Prostate gland (tissue), 2 donors: ENCODE results near the gene RNF215. TPM values are rescaled to one million over a fixed set of nuclear protein-coding genes. Genes with fewer than 3 reads are reported as not detected.

Source experiments
- DNase-seq: peaks from one replicate; pipeline ENCODE4 v3.0.0-alpha.2; 2019; ENCODE audit warnings: low spot score
- H3K27ac ChIP-seq, 2 donors: fragments of 200-600 bp; sonication (generic); 2 replicates each; pipeline ENCODE4 v1.5.1; 2017 to 2019
- H3K27me3 ChIP-seq: fragments of 200-600 bp; sonication (generic); replicated peaks from 2 replicates; pipeline ENCODE4 v1.5.1; 2019; ENCODE audit not compliant: insufficient read depth
- H3K36me3 ChIP-seq, 2 donors: fragments of 200-600 bp; sonication (generic); 1 replicate in 1 of 2; 2 replicates in 1 of 2; pipeline versions ENCODE4 v1.5.1 to v1.8.1; 2017 to 2019
- H3K4me1 ChIP-seq: fragments of 200-600 bp; sonication (generic); replicated peaks from 2 replicates; pipeline ENCODE4 v1.5.1; 2019
- H3K4me3 ChIP-seq, 2 donors: fragments of 200-600 bp; sonication (generic); 2 replicates each; pipeline ENCODE4 v1.5.1; 2017 to 2019
- H3K9me3 ChIP-seq: fragments of 200-600 bp; sonication (generic); 2 replicates; pipeline ENCODE4 v1.5.1; 2017
- POLR2A ChIP-seq: fragments of 450-650 bp; IDR thresholded peaks from one replicate; pipeline ENCODE4 v1.6.1; 2016; ENCODE audit warnings: antibody characterized with exemption, mild to moderate bottlenecking
- POLR2AphosphoS5 ChIP-seq: sonication (generic); formaldehyde crosslinking; IDR thresholded peaks from one replicate; pipeline ENCODE4 v1.6.1; 2017; ENCODE audit warnings: antibody characterized with exemption
- WGBS: methylation state at CpG from one replicate; pipeline ENCODE4 v1.1.5; 2018; 5-methylcytosine and 5-hydroxymethylcytosine counted together
- intact Hi-C: fragments of 100-400 bp; cut with DNase I; formaldehyde crosslinking; loops from one replicate; pipeline ENCODE4 v1.14.2; 2022
- total RNA-seq, 2 donors: library from RNA; depleted of rRNA; stranded (reverse); fragments of >200 nt; gene quantifications; one replicate each; pipeline ENCODE4 v1.1.0, GENCODE V29; 2016
- TF ChIP-seq, protein P1 (sequence below), 4 experiments: fragments of 200-600 bp in 2 of 4; fragments of 450-650 bp in 2 of 4; sonication (generic) in 2 of 4; IDR thresholded peaks; 1 replicate in 3 of 4; 2 replicates in 1 of 4; pipeline ENCODE4 v1.5.1; 2016 to 2019; ENCODE audit warnings: antibody characterized with exemption in 4 of 4, mild to moderate bottlenecking in 2 of 4, moderate library complexity in 2 of 4

The RNF215 gene
- total RNA-seq, 2 donors from 2014 or later, result 18.1 to 20.0 TPM

DNA sequence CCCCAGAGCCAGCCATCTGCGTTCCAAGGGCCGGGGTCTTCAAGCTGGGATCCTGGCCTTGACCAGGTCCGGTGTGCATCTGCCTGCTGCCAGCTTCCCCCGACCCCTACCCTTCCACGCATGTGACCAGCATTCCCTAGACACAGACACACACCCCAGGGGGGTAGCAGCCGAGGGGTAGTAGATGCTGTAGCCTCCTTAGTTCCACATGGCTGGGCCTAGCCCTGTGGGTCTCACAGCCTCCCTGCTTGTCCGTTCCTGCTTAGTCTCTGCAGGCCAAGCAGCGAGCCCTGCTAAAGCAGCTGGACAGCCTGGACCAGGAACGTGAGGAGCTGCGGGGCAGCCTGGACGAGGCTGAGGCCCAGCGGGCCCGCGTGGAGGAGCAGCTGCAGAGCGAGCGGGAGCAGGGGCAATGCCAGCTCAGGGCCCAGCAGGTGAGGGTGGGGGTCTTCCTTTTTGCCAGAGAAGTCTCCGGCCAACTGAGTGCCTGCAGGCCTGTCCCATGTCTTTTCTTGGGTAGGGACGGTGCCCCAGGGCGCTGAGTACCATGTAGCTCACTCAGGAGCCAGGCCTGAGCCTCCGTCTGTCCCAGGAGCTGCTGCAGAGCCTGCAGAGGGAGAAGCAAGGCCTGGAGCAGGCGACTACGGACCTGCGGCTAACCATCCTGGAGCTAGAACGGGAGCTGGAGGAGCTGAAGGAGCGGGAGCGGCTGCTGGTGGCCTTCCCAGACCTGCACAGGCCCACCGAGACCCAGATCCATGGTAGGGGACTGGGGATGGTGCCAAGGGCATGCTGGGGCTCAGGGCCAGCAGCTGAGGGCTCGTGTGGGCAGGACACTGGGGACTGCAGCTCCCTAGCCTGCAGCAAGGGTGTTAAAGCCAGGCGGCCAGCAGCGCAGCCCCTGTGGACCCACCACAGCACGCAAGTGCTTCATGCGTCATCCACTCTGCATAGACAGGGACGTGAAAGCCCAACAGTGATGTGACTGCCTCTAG lies 13.6 kb downstream of the RNF215 start:
- WGBS, result 81% methylated on average over 33 of the region's 33 CpGs
- no peaks in the 10 kb centered on the region for H3K27me3 ChIP-seq
- TF ChIP-seq POLR2AphosphoS5 (no peak), POLR2A (no peak)
- TF ChIP-seq, protein P1, sequence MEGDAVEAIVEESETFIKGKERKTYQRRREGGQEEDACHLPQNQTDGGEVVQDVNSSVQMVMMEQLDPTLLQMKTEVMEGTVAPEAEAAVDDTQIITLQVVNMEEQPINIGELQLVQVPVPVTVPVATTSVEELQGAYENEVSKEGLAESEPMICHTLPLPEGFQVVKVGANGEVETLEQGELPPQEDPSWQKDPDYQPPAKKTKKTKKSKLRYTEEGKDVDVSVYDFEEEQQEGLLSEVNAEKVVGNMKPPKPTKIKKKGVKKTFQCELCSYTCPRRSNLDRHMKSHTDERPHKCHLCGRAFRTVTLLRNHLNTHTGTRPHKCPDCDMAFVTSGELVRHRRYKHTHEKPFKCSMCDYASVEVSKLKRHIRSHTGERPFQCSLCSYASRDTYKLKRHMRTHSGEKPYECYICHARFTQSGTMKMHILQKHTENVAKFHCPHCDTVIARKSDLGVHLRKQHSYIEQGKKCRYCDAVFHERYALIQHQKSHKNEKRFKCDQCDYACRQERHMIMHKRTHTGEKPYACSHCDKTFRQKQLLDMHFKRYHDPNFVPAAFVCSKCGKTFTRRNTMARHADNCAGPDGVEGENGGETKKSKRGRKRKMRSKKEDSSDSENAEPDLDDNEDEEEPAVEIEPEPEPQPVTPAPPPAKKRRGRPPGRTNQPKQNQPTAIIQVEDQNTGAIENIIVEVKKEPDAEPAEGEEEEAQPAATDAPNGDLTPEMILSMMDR (IDR thresholded peaks at IDR 0.05), result no peak
- no peak overlapping the region for H3K27ac ChIP-seq
- H3K4me1 ChIP-seq, result no peaks in the 10 kb centered on the region
- intact Hi-C loops, result no loop called here
- H3K9me3 ChIP-seq, result no peaks in the 10 kb centered on the region
- no peak overlapping the region for H3K4me3 ChIP-seq
- H3K36me3 ChIP-seq, result no peaks in the 10 kb centered on the region
- no peak for DNase-seq

DNA sequence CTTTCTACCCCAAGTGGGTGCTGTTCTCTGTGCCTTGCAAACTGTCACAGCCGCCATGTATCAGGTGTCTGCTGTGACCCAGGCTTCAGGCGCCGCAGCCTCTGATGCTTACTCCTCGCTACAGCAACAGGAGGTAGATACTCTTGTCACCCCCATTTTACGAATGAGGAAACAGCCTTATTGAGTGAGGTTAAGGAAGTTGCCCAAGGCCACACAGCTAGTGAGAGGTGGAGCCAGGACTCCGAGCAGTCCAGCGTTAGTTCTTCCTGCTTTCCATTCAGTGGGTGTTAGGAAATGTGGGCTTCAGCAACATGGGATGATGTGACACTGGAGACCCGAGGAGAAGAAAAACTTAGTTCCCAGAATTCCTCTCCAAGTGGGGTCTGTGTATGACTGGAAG lies 14.3 kb downstream of the RNF215 start:
- no peaks in the 10 kb centered on the region for H3K9me3 ChIP-seq
- intact Hi-C loops, result no loop called here
- no peak overlapping the region for H3K4me3 ChIP-seq
- H3K4me1 ChIP-seq, result no peaks in the 10 kb centered on the region
- no peaks in the 10 kb centered on the region for H3K27me3 ChIP-seq
- TF ChIP-seq, protein P1 (IDR thresholded peaks at IDR 0.05), result no peak
- TF ChIP-seq POLR2AphosphoS5, result no peak
- no peak for TF ChIP-seq POLR2A
- 77% methylated on average over 8 of the region's 8 CpGs for WGBS
- H3K27ac ChIP-seq, result no peak overlapping the region
- no peak for DNase-seq
- H3K36me3 ChIP-seq, result no peaks in the 10 kb centered on the region

DNA sequence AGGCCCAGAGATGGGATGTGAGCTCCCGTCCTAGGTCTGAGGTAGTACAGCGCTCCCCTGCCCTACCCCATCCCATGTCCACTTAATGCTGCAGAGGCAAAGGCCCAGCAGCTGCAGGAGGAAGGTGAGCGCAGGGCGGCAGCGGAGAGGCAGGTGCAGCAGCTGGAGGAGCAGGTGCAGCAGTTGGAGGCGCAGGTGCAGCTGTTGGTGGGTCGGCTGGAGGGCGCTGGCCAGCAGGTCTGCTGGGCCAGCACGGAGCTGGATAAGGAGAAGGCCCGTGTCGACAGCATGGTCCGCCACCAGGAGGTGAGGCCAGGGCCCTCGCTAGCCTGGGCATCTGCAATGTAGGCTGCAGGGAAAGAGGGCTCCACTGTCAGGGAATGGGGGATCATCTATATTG lies 15.2 kb downstream of the RNF215 start:
- no peak for DNase-seq
- 81% methylated on average over 13 of the region's 13 CpGs for WGBS
- no peak overlapping the region for H3K4me3 ChIP-seq
- no peaks in the 10 kb centered on the region for H3K4me1 ChIP-seq
- no peaks in the 10 kb centered on the region for H3K36me3 ChIP-seq
- H3K9me3 ChIP-seq, result no peaks in the 10 kb centered on the region
- TF ChIP-seq POLR2AphosphoS5 (no peak), POLR2A (no peak)
- TF ChIP-seq, protein P1 (IDR thresholded peaks at IDR 0.05), result no peak
- no peak overlapping the region for H3K27ac ChIP-seq
- intact Hi-C loops, result no loop called here
- no peaks in the 10 kb centered on the region for H3K27me3 ChIP-seq

DNA sequence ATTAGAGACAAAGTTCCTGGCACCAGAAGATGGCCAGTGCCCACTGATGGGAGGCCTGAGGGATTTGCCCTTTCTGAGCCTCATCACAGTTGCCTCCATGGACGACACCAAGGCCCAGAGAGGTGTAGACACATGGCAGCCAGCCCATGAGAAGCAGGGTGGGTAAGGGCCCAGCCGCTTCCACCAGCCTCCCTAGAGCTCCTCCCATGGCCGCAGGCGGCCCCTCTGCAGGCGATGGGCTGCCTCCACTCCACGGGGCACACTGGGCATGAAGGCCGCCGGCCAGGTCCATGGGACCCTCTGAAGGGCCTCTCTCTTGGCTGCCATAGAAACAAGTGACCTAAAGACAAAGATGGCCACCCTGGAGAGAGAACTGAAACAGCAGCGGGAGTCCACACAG lies 15.9 kb downstream of the RNF215 start:
- TF ChIP-seq, protein P1 (IDR thresholded peaks at IDR 0.05), result no peak
- no peak for TF ChIP-seq POLR2A
- no peak for TF ChIP-seq POLR2AphosphoS5
- DNase-seq, result no peak
- intact Hi-C loops, result no loop called here
- no peak overlapping the region for H3K4me3 ChIP-seq
- H3K27ac ChIP-seq, result no peak overlapping the region
- 92% methylated on average over 9 of the region's 9 CpGs for WGBS
- no peaks in the 10 kb centered on the region for H3K9me3 ChIP-seq
- H3K4me1 ChIP-seq, result no peaks in the 10 kb centered on the region
- H3K36me3 ChIP-seq, result no peaks in the 10 kb centered on the region
- no peaks in the 10 kb centered on the region for H3K27me3 ChIP-seq
